ENCODE data around the gene VAMP8.

Gene VAMP8

DNA sequence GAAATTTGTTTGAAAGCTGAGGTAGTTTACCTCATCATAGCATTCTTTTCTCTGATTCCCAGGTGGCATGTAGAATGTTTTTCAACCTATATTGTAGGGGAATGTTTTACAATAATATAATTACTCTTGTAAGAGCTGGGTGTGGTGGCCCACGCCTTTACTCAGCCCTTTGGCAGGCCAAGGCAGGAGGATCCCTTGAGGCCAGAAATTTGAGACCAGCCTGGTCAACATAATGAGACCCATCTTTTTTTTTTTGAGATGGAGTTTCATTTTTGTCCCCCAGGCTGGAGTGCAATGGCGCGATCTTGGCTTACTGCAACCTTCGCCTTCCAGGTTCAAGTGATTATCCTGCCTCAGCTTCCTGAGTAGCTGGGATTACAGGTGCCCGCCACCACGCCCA is 42.2 kb downstream of the VAMP8 start:
- no peak for DNase-seq (ENCODE audit: low spot score)

DNA sequence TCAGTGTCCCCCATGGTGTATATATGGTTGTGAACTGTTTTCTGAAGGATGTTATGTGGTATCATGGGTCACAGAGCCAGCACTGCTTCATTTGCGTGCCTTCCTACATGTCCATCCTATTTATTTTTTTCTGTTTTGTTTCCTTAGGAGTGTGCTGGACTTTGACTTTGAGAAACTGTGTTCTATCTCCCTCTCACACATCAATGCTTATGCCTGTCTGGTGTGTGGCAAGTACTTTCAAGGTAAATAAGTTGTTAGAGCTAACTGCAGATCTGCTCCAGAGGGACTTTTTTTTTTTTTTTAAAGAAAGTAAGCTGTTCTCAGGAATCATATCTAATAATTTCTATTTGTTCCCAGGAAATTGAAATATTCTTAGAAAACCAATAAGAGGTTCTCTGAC is 44.0 kb downstream of the VAMP8 start:
- DNase-seq (ENCODE audit: low spot score), result no peak

GRCh38 chr2:85623991-85624390 is 46.6 kb downstream of the VAMP8 start:
- no peak for DNase-seq (ENCODE audit: low spot score)

GRCh38 chr2:85628658-85629057 is 51.3 kb downstream of the VAMP8 start:
- DNase-seq (ENCODE audit: low spot score), result no peak

DNA sequence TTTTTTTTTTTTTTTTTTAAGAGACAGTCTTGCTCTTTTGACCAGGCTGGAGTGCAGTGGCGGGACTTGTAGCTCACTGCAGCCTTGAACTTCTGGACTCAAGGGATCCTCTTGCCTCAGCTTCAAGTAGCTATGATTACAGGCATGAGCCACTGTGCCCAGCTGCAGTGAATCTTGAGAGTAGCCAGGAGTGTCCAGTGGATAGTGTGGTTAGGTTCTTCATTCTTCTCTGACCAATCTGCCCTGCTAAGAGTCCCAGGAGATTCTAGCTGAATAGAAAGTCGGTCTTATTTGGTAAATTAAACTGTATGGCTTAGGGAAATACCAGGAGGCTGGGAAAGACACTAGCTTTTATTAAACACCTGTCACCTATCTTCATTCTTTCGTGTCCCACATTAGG is 53.9 kb downstream of the VAMP8 start:
- no peak for DNase-seq (ENCODE audit: low spot score)

Data from kidney capillary endothelial cell (primary cell).